H1 (cell line): ENCODE measurements around the gene VRK2. TPM values are rescaled to one million over a fixed set of nuclear protein-coding genes. Genes with fewer than 3 reads are reported as not detected.

ENCODE experiments used
- CTCF ChIA-PET: fragments of 300-600 bp; sonication (Branson Sonifier 250); formaldehyde crosslinking; loops from one replicate; lab custom pipeline; 2021; ENCODE audit not compliant: partially characterized antibody; lab: Charles Lee
- POLR2A ChIA-PET: fragments of 300-600 bp; sonication (Branson Sonifier 250); formaldehyde crosslinking; loops from one replicate; lab custom pipeline; 2021; ENCODE audit warnings: inconsistent platforms; ENCODE audit not compliant: partially characterized antibody; lab: Charles Lee
- DNase-seq, 2 experiments: peaks; one replicate each; pipeline versions ENCODE4 v3.0.0 to v3.0.0-alpha.2; 2010 to 2022; ENCODE audit warnings: low spot score in 2 of 2, low read depth in 1 of 2, mixed read lengths in 1 of 2
- FAIRE-seq: peaks from 2 replicates; lab custom pipeline; 2011; peaks lifted over from hg19 to GRCh38; lab: Jason Lieb, UNC
- H2AFZ ChIP-seq: 2 replicates; pipeline ENCODE4 v1.8.1; 2012; ENCODE audit warnings: low read length, inconsistent platforms
- H2AK5ac ChIP-seq: 2 replicates; pipeline ENCODE4 v1.6.1; 2013; ENCODE audit warnings: low read depth, low read length
- H2BK120ac ChIP-seq: replicated peaks from 2 replicates; pipeline ENCODE3; 2013; ENCODE audit warnings: low read depth, low read length, inconsistent platforms
- H2BK12ac ChIP-seq: 2 replicates; pipeline ENCODE4 v1.6.1; 2013; ENCODE audit warnings: low read depth, low read length
- H2BK15ac ChIP-seq: 2 replicates; pipeline ENCODE4 v1.6.1; 2013; ENCODE audit warnings: low read length
- H2BK20ac ChIP-seq: 2 replicates; pipeline ENCODE4 v1.6.1; 2013; ENCODE audit warnings: low read length
- H2BK5ac ChIP-seq: 2 replicates; pipeline ENCODE4 v1.6.1; 2013; ENCODE audit warnings: low read depth, low read length
- H3K14ac ChIP-seq: 2 replicates; pipeline ENCODE4 v1.6.1; 2013; ENCODE audit warnings: inconsistent platforms; ENCODE audit not compliant: insufficient read length
- H3K18ac ChIP-seq: 2 replicates; pipeline ENCODE4 v1.6.1; 2013; ENCODE audit warnings: low read length; ENCODE audit errors: extremely low read depth
- H3K23ac ChIP-seq: 2 replicates; pipeline ENCODE4 v1.6.1; 2013; ENCODE audit warnings: inconsistent platforms; ENCODE audit not compliant: insufficient read length
- H3K23me2 ChIP-seq: 2 replicates; pipeline ENCODE4 v1.6.1; 2013; ENCODE audit warnings: low read depth, low read length
- H3K27ac ChIP-seq: 2 replicates; pipeline ENCODE4 v1.6.1; 2011; ENCODE audit warnings: low read depth, low read length, inconsistent platforms
- H3K27me3 ChIP-seq, 4 experiments: replicated peaks in 1 of 4; 1 replicate in 1 of 4; 2 replicates in 3 of 4; pipeline versions ENCODE4 v1.6.1 to v1.8.1; 2011 to 2013; ENCODE audit warnings: low read length in 3 of 4, mild to moderate bottlenecking in 3 of 4, inconsistent platforms in 2 of 4, mixed read lengths in 2 of 4, moderate library complexity in 1 of 4; ENCODE audit not compliant: control insufficient read depth in 3 of 4, insufficient read depth in 3 of 4; ENCODE audit errors: extremely low read depth in 1 of 4
- H3K36me3 ChIP-seq, 4 experiments: 2 replicates each; pipeline versions ENCODE4 v1.6.1 to v1.8.1; 2011 to 2013; ENCODE audit warnings: mild to moderate bottlenecking in 4 of 4, low read length in 3 of 4, moderate library complexity in 2 of 4, control low read depth in 1 of 4, inconsistent platforms in 1 of 4; ENCODE audit not compliant: insufficient read depth in 4 of 4, control insufficient read depth in 2 of 4
- H3K4ac ChIP-seq: replicated peaks from 2 replicates; pipeline ENCODE3; 2013; ENCODE audit warnings: low read length, low read depth, mixed read lengths, inconsistent platforms; ENCODE audit not compliant: insufficient read length
- H3K4me1 ChIP-seq, 4 experiments: replicated peaks in 1 of 4; 1 replicate in 1 of 4; 2 replicates in 3 of 4; pipeline versions ENCODE4 v1.6.1 to v1.8.1; 2011 to 2013; ENCODE audit warnings: low read length in 3 of 4, inconsistent platforms in 2 of 4, mixed read lengths in 1 of 4; ENCODE audit not compliant: insufficient read depth in 4 of 4, control insufficient read depth in 3 of 4
- H3K4me2 ChIP-seq, 2 experiments: 2 replicates each; pipeline versions ENCODE4 v1.6.1 to v1.8.1; 2011 to 2013; ENCODE audit warnings: low read depth in 2 of 2, low read length in 2 of 2, control low read depth in 1 of 2, inconsistent platforms in 1 of 2, mild to moderate bottlenecking in 1 of 2; ENCODE audit not compliant: insufficient read depth in 1 of 2
- H3K4me3 ChIP-seq, 4 experiments: fragments of 200-600, 300-600 bp in 1 of 4; sonication (generic), shearing (Covaris generic), sonication (Bioruptor Twin) in 1 of 4; 2 replicates each; pipeline versions ENCODE4 v1.5.1 to v1.8.1; 2011 to 2016; ENCODE audit warnings: low read length in 4 of 4, low read depth in 3 of 4, control low read depth in 2 of 4, inconsistent platforms in 2 of 4, mild to moderate bottlenecking in 2 of 4, mixed read lengths in 1 of 4, moderate library complexity in 1 of 4; ENCODE audit not compliant: insufficient read depth in 2 of 4; ENCODE audit errors: extremely low read depth in 1 of 4
- H3K56ac ChIP-seq: replicated peaks from 2 replicates; pipeline ENCODE3; 2013; ENCODE audit warnings: low read depth, mild to moderate bottlenecking, mixed read lengths, low read length, inconsistent platforms; ENCODE audit not compliant: insufficient read length
- H3K79me1 ChIP-seq: 2 replicates; pipeline ENCODE4 v1.6.1; 2013; ENCODE audit warnings: low read depth, low read length, control low read depth
- H3K79me2 ChIP-seq, 2 experiments: 2 replicates each; pipeline versions ENCODE4 v1.6.1 to v1.8.1; 2012 to 2013; ENCODE audit warnings: low read length in 2 of 2, mild to moderate bottlenecking in 2 of 2, inconsistent platforms in 1 of 2; ENCODE audit not compliant: insufficient read depth in 2 of 2, control insufficient read depth in 1 of 2
- H3K9ac ChIP-seq, 4 experiments: replicated peaks in 1 of 4; 1 replicate in 1 of 4; 2 replicates in 3 of 4; pipeline versions ENCODE4 v1.6.1 to v1.8.1; 2011 to 2013; ENCODE audit warnings: low read depth in 3 of 4, low read length in 3 of 4, control low read depth in 2 of 4, mild to moderate bottlenecking in 2 of 4, moderate library complexity in 2 of 4, inconsistent platforms in 1 of 4; ENCODE audit errors: extremely low read depth in 1 of 4
- H3K9me3 ChIP-seq, 2 experiments: 2 replicates each; pipeline versions ENCODE4 v1.6.1 to v1.8.1; 2012 to 2013; ENCODE audit warnings: mild to moderate bottlenecking in 2 of 2, moderate library complexity in 2 of 2, control low read depth in 1 of 2, inconsistent platforms in 1 of 2, low read depth in 1 of 2, low read length in 1 of 2, mixed read lengths in 1 of 2; ENCODE audit not compliant: insufficient read depth in 2 of 2
- H4K20me1 ChIP-seq, 2 experiments: replicated peaks in 1 of 2; 2 replicates each; pipeline versions ENCODE3 to v1.8.1; 2011 to 2013; ENCODE audit warnings: inconsistent platforms in 2 of 2, low read length in 2 of 2, mild to moderate bottlenecking in 1 of 2; ENCODE audit not compliant: insufficient read depth in 2 of 2, control insufficient read depth in 1 of 2
- H4K5ac ChIP-seq: 2 replicates; pipeline ENCODE4 v1.6.1; 2013; ENCODE audit warnings: low read length, low read depth, mixed read lengths, inconsistent platforms; ENCODE audit not compliant: insufficient read length
- H4K8ac ChIP-seq: 2 replicates; pipeline ENCODE4 v1.8.0; 2013; ENCODE audit warnings: mild to moderate bottlenecking, moderate library complexity, low read length, inconsistent platforms; ENCODE audit not compliant: insufficient read depth; ENCODE audit errors: extremely low read depth
- H4K91ac ChIP-seq: replicated peaks from 2 replicates; pipeline ENCODE3; 2013; ENCODE audit warnings: low read length, mixed read lengths, inconsistent platforms; ENCODE audit not compliant: insufficient read length
- BRCA1 ChIP-seq: IDR thresholded peaks from 2 replicates; pipeline ENCODE4 v1.6.1; 2012; ENCODE audit warnings: low read depth, low read length, improper control_type of control experiment
- CBX8 ChIP-seq: fragments of 300-800, 300-1000 bp; sonication (generic); IDR thresholded peaks from 2 replicates; pipeline ENCODE4 v1.7.1; 2016; ENCODE audit warnings: low read depth, low read length, borderline replicate concordance
- TEAD4 ChIP-seq: IDR thresholded peaks from 2 replicates; pipeline ENCODE4 v1.6.1; 2012; ENCODE audit warnings: low read depth, low read length, inconsistent platforms, mixed read lengths
- WGBS, 2 experiments: shearing (Covaris generic) in 1 of 2; methylation state at CpG; one replicate each; pipeline versions ENCODE4 v1.1.6 to v1.1.7; 2013 to 2015; ENCODE audit warnings: low lambda C conversion rate in 2 of 2, mixed read lengths in 2 of 2, inconsistent platforms in 1 of 2, low coverage in 1 of 2, missing lambda C conversion rate in 1 of 2; ENCODE audit not compliant: insufficient replicate concordance in 2 of 2, insufficient coverage in 1 of 2, insufficient read length in 1 of 2; ENCODE audit errors: extremely low coverage in 1 of 2, missing lambda C conversion rate in 1 of 2; 5-methylcytosine and 5-hydroxymethylcytosine counted together
- polyA plus RNA-seq, 7 experiments: library from polyadenylated mRNA; depleted of rRNA in 3 of 7; stranded (reverse) in 5 of 7; unstranded in 2 of 7; fragments of >200 nt in 5 of 7; fragments of 200-250 nt in 2 of 7; gene quantifications; 1 replicate in 5 of 7; 2 replicates in 1 of 7; 4 replicates in 1 of 7; pipeline versions ENCODE4 v1.2.1 to v1.2.3, GENCODE V29; 2011 to 2013; ENCODE audit warnings: missing spikeins in 2 of 7, mixed read lengths in 2 of 7
- total RNA-seq: library from RNA; stranded (reverse); fragmentation: NEBNext Ultra II Directional; extraction: Animal tissue kit (Norgen Biotek cat#: 25700); gene quantifications from 2 replicates; pipeline ENCODE4 v1.2.1, GENCODE V29; 2021

Gene VRK2
- total and polyA plus RNA-seq, 2 of the 8 experiments (the other 6 are each of a cell fraction or from before 2014, with no cell fraction given), result 7.6 to 27.8 TPM

- H2BK5ac ChIP-seq, result no peak overlapping the region
- POLR2A ChIA-PET, result interaction anchor here (1.0 to 1.4 kb wide), 2 partner anchors 12 to 14 kb away, joined by 3 to 4 read pairs; partner anchors contain the start of gene VRK2
- no peak for DNase-seq
- H2BK15ac ChIP-seq, result no peak overlapping the region
- H4K91ac ChIP-seq, result no peak overlapping the region
- TF ChIP-seq TEAD4 (no peak), CBX8 (no peak), BRCA1 (no peak)
- TF ChIP-seq, all 59 proteins: peak for 0
- 85% methylated on average over 1 of the region's 1 CpG; no CpG with 5 or more reads in 1 of the 2 experiments for WGBS, 2 experiments
- no peak overlapping the region for H3K27ac ChIP-seq
- no peak overlapping the region for H3K14ac ChIP-seq
- H3K4ac ChIP-seq, result no peak overlapping the region
- no peaks in the 10 kb centered on the region for H3K9me3 ChIP-seq
- H3K9ac ChIP-seq, result no peak overlapping the region
- H3K4me1 ChIP-seq, result no peaks in the 10 kb centered on the region
- H3K36me3 ChIP-seq, result no peaks in the 10 kb centered on the region
- no peak overlapping the region for H2AFZ ChIP-seq
- FAIRE-seq, result no peak
- H3K27me3 ChIP-seq, result no peaks in the 10 kb centered on the region
- no peak overlapping the region for H2AK5ac ChIP-seq
- H3K23me2 ChIP-seq, result no peaks in the 10 kb centered on the region
- no peak overlapping the region for H3K56ac ChIP-seq
- H4K20me1 ChIP-seq, result no peaks in the 10 kb centered on the region
- H4K8ac ChIP-seq, result no peak overlapping the region
- H3K18ac ChIP-seq, result no peak overlapping the region
- no peak overlapping the region for H2BK12ac ChIP-seq
- H2BK20ac ChIP-seq, result no peak overlapping the region
- no peaks in the 10 kb centered on the region for H3K79me1 ChIP-seq
- H2BK120ac ChIP-seq, result no peak overlapping the region
- CTCF ChIA-PET, result interaction anchor here (0.6 kb wide), 1 partner anchor 10 kb away, joined by 3 read pairs; no protein-coding TSS in a partner anchor
- no peak overlapping the region for H3K4me3 ChIP-seq
- H3K23ac ChIP-seq, result no peak overlapping the region
- no peaks in the 10 kb centered on the region for H3K79me2 ChIP-seq
- no peak overlapping the region for H3K4me2 ChIP-seq
- H4K5ac ChIP-seq, result no peak overlapping the region
Measured at GRCh38 chr2:58032764-58033080, 13.9 kb upstream of the VRK2 start.
